ENCODE results near the gene BPGM. TPM values are rescaled to one million over a fixed set of nuclear protein-coding genes. Genes with fewer than 3 reads are reported as not detected.
A peak's percentile ranks its signal among the peaks of the same experiment; 100 is the strongest.

BPGM gene
- total RNA-seq, 4 donors from 2014 or later = 9.8 to 13.3 (median 12.5) TPM

DNA sequence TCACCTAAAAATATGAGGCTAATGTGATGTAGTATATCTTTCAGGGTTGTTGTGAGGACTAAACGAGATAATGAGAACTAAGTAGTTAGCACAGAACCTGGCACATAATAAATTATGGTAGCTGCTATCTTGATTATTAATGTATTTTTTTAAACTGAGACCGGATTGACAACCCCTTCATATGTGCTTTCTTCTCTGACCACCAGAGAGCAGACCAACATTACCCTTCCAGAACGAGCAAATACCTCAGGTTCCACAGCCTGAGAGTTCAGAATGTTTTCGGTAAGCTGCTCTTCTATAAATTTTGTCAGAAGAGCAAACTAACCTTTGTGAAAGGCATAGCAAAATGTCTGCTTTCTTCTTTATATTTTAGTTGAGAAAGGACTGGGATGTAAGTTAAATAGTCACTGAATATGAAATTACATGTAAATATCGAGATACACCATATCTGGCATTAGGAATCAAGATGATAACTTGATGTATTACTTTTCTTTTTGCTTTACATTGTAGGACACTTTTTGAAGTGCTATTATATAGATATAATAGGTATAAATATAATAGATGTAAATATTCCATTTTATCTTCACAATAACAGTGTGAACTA, 13.6 kb upstream of the BPGM start:
- no peak for DNase-seq (ENCODE audit: low spot score in 2 of 2)
- Histone ChIP-seq H3K27me3 (no peaks in the 10 kb centered on the region), H3K4me3 (no peak overlapping the region), H3K4me1 (peaks cover 7% of the 10 kb centered on the region), H3K36me3 (no peaks in the 10 kb centered on the region), H3K9me3 (no peaks in the 10 kb centered on the region), H3K27ac (no peak overlapping the region)
- WGBS = 36% methylated on average over 5 of the region's 5 CpGs
- TF ChIP-seq POLR2AphosphoS5 (IDR thresholded peaks at IDR 0.05) (no peak), POLR2A (IDR thresholded peaks at IDR 0.05) (no peak), EP300 (IDR thresholded peaks at IDR 0.05) (no peak)
- TF ChIP-seq, protein P1, sequence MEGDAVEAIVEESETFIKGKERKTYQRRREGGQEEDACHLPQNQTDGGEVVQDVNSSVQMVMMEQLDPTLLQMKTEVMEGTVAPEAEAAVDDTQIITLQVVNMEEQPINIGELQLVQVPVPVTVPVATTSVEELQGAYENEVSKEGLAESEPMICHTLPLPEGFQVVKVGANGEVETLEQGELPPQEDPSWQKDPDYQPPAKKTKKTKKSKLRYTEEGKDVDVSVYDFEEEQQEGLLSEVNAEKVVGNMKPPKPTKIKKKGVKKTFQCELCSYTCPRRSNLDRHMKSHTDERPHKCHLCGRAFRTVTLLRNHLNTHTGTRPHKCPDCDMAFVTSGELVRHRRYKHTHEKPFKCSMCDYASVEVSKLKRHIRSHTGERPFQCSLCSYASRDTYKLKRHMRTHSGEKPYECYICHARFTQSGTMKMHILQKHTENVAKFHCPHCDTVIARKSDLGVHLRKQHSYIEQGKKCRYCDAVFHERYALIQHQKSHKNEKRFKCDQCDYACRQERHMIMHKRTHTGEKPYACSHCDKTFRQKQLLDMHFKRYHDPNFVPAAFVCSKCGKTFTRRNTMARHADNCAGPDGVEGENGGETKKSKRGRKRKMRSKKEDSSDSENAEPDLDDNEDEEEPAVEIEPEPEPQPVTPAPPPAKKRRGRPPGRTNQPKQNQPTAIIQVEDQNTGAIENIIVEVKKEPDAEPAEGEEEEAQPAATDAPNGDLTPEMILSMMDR (IDR thresholded peaks at IDR 0.05) = peak; percentile 40 to 42

DNA sequence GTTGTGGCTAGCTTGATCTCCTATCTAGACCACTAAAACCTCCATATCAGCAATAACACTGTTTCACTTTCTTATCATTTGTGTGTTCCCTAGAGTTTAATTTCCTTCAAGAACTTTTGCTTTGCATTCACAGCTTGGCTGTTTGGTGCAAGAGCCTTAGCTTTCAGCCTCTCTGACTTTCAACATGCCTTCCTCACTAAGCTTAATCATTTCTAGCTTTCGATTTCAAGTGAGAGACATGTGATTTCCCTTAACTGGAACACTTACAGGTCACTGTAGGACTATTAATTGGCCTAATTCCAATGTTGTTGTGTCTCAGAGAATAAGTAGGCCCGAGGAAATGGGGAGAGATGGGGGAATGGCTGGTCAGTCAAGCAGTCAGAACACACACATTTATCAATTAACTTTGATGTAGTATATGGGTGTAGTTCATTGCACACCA, 10.6 kb upstream of the BPGM start:
- TF ChIP-seq POLR2A (IDR thresholded peaks at IDR 0.05) (no peak), POLR2AphosphoS5 (IDR thresholded peaks at IDR 0.05) (no peak)
- WGBS = 49% methylated on average over 2 of the region's 2 CpGs
- H3K4me3 ChIP-seq = no peak overlapping the region
- no peak for DNase-seq (ENCODE audit: low spot score in 2 of 2)
- H3K36me3 ChIP-seq = no peaks in the 10 kb centered on the region
- H3K9me3 ChIP-seq = no peaks in the 10 kb centered on the region
- no peak overlapping the region for H3K27ac ChIP-seq
- H3K4me1 ChIP-seq = peaks cover 9% of the 10 kb centered on the region
- no peaks in the 10 kb centered on the region for H3K27me3 ChIP-seq

DNA sequence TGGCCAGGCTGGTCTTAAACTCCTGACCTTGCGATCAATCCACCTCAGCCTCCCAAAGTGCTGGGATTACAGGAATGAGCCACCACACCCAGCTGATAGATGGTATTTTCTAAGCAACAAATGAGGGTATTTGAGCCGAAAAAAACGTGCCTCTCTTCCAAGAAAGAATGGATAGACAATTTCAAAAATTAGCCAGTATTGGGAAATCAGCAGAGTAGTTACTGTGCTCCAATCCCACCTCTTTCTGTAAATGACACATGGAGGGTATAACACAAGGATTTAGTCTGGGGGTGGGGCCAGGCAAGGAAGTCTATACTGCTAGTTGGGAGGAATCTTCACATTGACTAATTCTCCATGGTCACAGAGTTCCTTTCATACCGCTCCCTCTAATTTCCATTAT, 9.2 kb upstream of the BPGM start:
- DNase-seq (ENCODE audit: low spot score in 2 of 2) = no peak

DNA sequence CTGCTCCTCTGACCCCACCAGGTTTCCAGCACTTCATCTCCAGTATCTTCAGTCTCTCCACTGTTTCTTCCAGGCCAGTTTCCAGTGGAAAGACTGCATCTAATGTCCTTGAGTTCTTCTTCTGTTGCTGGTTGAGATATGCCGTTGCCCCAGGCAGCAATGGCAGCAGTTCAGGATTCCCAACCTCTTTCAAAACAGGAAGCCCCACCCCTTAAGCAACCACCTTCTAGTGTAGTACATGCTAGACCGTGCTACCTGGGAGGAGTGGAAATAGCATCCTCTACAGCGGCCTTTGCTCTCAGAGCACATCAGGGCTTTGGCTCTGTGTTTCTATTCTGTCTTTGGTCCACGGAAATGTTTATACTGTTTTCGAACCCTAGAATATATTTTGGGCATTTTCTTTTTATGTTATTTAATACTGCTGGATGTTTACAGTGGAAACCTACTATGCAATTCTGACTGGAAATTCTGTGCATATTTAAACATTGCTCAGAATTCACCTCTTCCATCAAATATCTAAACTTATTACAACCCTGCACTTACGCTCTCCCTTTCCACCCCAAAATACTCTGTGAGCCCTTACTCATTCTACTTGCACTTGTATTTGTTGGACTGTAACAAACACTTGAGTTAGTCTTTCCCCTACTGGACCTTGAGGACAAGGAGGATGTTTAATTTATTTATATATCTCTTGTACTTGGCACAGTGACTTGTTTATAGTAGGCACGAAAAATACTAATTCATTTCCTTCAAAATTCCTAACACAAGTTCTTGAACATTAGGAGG, 8.5 kb upstream of the BPGM start:
- H3K27ac ChIP-seq = no peak overlapping the region
- no peaks in the 10 kb centered on the region for H3K36me3 ChIP-seq
- peaks cover 9% of the 10 kb centered on the region for H3K4me1 ChIP-seq
- no peak for DNase-seq (ENCODE audit: low spot score in 2 of 2)
- no peak for TF ChIP-seq EP300 (IDR thresholded peaks at IDR 0.05)
- no peak for TF ChIP-seq POLR2A (IDR thresholded peaks at IDR 0.05)
- no peak for TF ChIP-seq POLR2AphosphoS5 (IDR thresholded peaks at IDR 0.05)
- TF ChIP-seq, protein P1 (IDR thresholded peaks at IDR 0.05) = no peak
- H3K9me3 ChIP-seq = no peaks in the 10 kb centered on the region
- H3K27me3 ChIP-seq = no peaks in the 10 kb centered on the region
- no peak overlapping the region for H3K4me3 ChIP-seq
- 34% methylated on average over 7 of the region's 7 CpGs for WGBS

More for the DNA sequence above, 9.2 kb upstream of the BPGM start:
- Histone ChIP-seq H3K4me1 (peaks cover 9% of the 10 kb centered on the region), H3K27ac (no peak overlapping the region), H3K27me3 (no peaks in the 10 kb centered on the region), H3K4me3 (no peak overlapping the region), H3K36me3 (no peaks in the 10 kb centered on the region), H3K9me3 (no peaks in the 10 kb centered on the region)
- 79% methylated on average over 4 of the region's 4 CpGs for WGBS
- no peak for TF ChIP-seq EP300 (IDR thresholded peaks at IDR 0.05)
- TF ChIP-seq POLR2AphosphoS5 (IDR thresholded peaks at IDR 0.05) = no peak
- TF ChIP-seq, protein P1 (IDR thresholded peaks at IDR 0.05) = no peak
- no peak for TF ChIP-seq POLR2A (IDR thresholded peaks at IDR 0.05)

DNA sequence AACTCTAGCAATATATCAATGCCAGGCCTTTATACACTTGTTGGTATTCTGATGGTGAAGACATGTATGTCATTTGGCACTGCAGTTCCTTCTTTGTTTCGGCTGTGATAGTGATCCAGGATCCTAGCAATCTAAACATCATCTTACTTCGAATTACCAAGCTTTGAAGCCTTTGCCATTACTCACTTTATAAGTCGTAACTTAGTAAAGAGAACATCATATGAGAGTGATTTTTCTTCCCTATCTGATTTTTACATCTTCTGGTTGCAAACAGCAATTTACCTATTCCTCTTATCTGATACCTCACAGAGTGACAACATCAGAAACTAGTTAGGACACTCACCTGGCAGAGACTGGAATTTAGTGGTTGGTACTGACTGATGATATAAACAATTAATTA, 7.6 kb upstream of the BPGM start:
- WGBS = 58% methylated on average over 3 of the region's 3 CpGs

More for the DNA sequence above, 7.6 kb upstream of the BPGM start:
- H3K4me3 ChIP-seq = no peak overlapping the region
- H3K27me3 ChIP-seq = no peaks in the 10 kb centered on the region
- no peak for TF ChIP-seq POLR2A (IDR thresholded peaks at IDR 0.05)
- TF ChIP-seq, protein P1 (IDR thresholded peaks at IDR 0.05) = no peak
- TF ChIP-seq POLR2AphosphoS5 (IDR thresholded peaks at IDR 0.05) = no peak
- H3K36me3 ChIP-seq = no peaks in the 10 kb centered on the region
- H3K9me3 ChIP-seq = no peaks in the 10 kb centered on the region
- peaks cover 9% of the 10 kb centered on the region for H3K4me1 ChIP-seq
- no peak for DNase-seq (ENCODE audit: low spot score in 2 of 2)
- H3K27ac ChIP-seq = no peak overlapping the region

Measured in suprapubic skin (tissue), 4 donors.